H1 (cell line): ENCODE measurements around the gene SOX12. TPM values are rescaled to one million over a fixed set of nuclear protein-coding genes. Genes with fewer than 3 reads are reported as not detected.

ENCODE experiments used
- CTCF ChIA-PET: fragments of 300-600 bp; sonication (Branson Sonifier 250); formaldehyde crosslinking; loops from one replicate; lab custom pipeline; 2021; ENCODE audit not compliant: partially characterized antibody; lab: Charles Lee
- POLR2A ChIA-PET: fragments of 300-600 bp; sonication (Branson Sonifier 250); formaldehyde crosslinking; loops from one replicate; lab custom pipeline; 2021; ENCODE audit warnings: inconsistent platforms; ENCODE audit not compliant: partially characterized antibody; lab: Charles Lee
- DNase-seq, 2 experiments: peaks; one replicate each; pipeline versions ENCODE4 v3.0.0 to v3.0.0-alpha.2; 2010 to 2022; ENCODE audit warnings: low spot score in 2 of 2, low read depth in 1 of 2, mixed read lengths in 1 of 2
- FAIRE-seq: peaks from 2 replicates; lab custom pipeline; 2011; peaks lifted over from hg19 to GRCh38; lab: Jason Lieb, UNC
- H2AFZ ChIP-seq: 2 replicates; pipeline ENCODE4 v1.8.1; 2012; ENCODE audit warnings: low read length, inconsistent platforms
- H2AK5ac ChIP-seq: 2 replicates; pipeline ENCODE4 v1.6.1; 2013; ENCODE audit warnings: low read depth, low read length
- H2BK120ac ChIP-seq: replicated peaks from 2 replicates; pipeline ENCODE3; 2013; ENCODE audit warnings: low read depth, low read length, inconsistent platforms
- H2BK12ac ChIP-seq: 2 replicates; pipeline ENCODE4 v1.6.1; 2013; ENCODE audit warnings: low read depth, low read length
- H2BK15ac ChIP-seq: 2 replicates; pipeline ENCODE4 v1.6.1; 2013; ENCODE audit warnings: low read length
- H2BK20ac ChIP-seq: 2 replicates; pipeline ENCODE4 v1.6.1; 2013; ENCODE audit warnings: low read length
- H2BK5ac ChIP-seq: 2 replicates; pipeline ENCODE4 v1.6.1; 2013; ENCODE audit warnings: low read depth, low read length
- H3K14ac ChIP-seq: 2 replicates; pipeline ENCODE4 v1.6.1; 2013; ENCODE audit warnings: inconsistent platforms; ENCODE audit not compliant: insufficient read length
- H3K18ac ChIP-seq: 2 replicates; pipeline ENCODE4 v1.6.1; 2013; ENCODE audit warnings: low read length; ENCODE audit errors: extremely low read depth
- H3K23ac ChIP-seq: 2 replicates; pipeline ENCODE4 v1.6.1; 2013; ENCODE audit warnings: inconsistent platforms; ENCODE audit not compliant: insufficient read length
- H3K23me2 ChIP-seq: 2 replicates; pipeline ENCODE4 v1.6.1; 2013; ENCODE audit warnings: low read depth, low read length
- H3K27ac ChIP-seq: 2 replicates; pipeline ENCODE4 v1.6.1; 2011; ENCODE audit warnings: low read depth, low read length, inconsistent platforms
- H3K27me3 ChIP-seq, 4 experiments: replicated peaks in 1 of 4; 1 replicate in 1 of 4; 2 replicates in 3 of 4; pipeline versions ENCODE4 v1.6.1 to v1.8.1; 2011 to 2013; ENCODE audit warnings: low read length in 3 of 4, mild to moderate bottlenecking in 3 of 4, inconsistent platforms in 2 of 4, mixed read lengths in 2 of 4, moderate library complexity in 1 of 4; ENCODE audit not compliant: control insufficient read depth in 3 of 4, insufficient read depth in 3 of 4; ENCODE audit errors: extremely low read depth in 1 of 4
- H3K36me3 ChIP-seq, 4 experiments: 2 replicates each; pipeline versions ENCODE4 v1.6.1 to v1.8.1; 2011 to 2013; ENCODE audit warnings: mild to moderate bottlenecking in 4 of 4, low read length in 3 of 4, moderate library complexity in 2 of 4, control low read depth in 1 of 4, inconsistent platforms in 1 of 4; ENCODE audit not compliant: insufficient read depth in 4 of 4, control insufficient read depth in 2 of 4
- H3K4ac ChIP-seq: replicated peaks from 2 replicates; pipeline ENCODE3; 2013; ENCODE audit warnings: low read length, low read depth, mixed read lengths, inconsistent platforms; ENCODE audit not compliant: insufficient read length
- H3K4me1 ChIP-seq, 4 experiments: replicated peaks in 1 of 4; 1 replicate in 1 of 4; 2 replicates in 3 of 4; pipeline versions ENCODE4 v1.6.1 to v1.8.1; 2011 to 2013; ENCODE audit warnings: low read length in 3 of 4, inconsistent platforms in 2 of 4, mixed read lengths in 1 of 4; ENCODE audit not compliant: insufficient read depth in 4 of 4, control insufficient read depth in 3 of 4
- H3K4me2 ChIP-seq, 2 experiments: 2 replicates each; pipeline versions ENCODE4 v1.6.1 to v1.8.1; 2011 to 2013; ENCODE audit warnings: low read depth in 2 of 2, low read length in 2 of 2, control low read depth in 1 of 2, inconsistent platforms in 1 of 2, mild to moderate bottlenecking in 1 of 2; ENCODE audit not compliant: insufficient read depth in 1 of 2
- H3K4me3 ChIP-seq, 4 experiments: fragments of 200-600, 300-600 bp in 1 of 4; sonication (generic), shearing (Covaris generic), sonication (Bioruptor Twin) in 1 of 4; 2 replicates each; pipeline versions ENCODE4 v1.5.1 to v1.8.1; 2011 to 2016; ENCODE audit warnings: low read length in 4 of 4, low read depth in 3 of 4, control low read depth in 2 of 4, inconsistent platforms in 2 of 4, mild to moderate bottlenecking in 2 of 4, mixed read lengths in 1 of 4, moderate library complexity in 1 of 4; ENCODE audit not compliant: insufficient read depth in 2 of 4; ENCODE audit errors: extremely low read depth in 1 of 4
- H3K56ac ChIP-seq: replicated peaks from 2 replicates; pipeline ENCODE3; 2013; ENCODE audit warnings: low read depth, mild to moderate bottlenecking, mixed read lengths, low read length, inconsistent platforms; ENCODE audit not compliant: insufficient read length
- H3K79me1 ChIP-seq: 2 replicates; pipeline ENCODE4 v1.6.1; 2013; ENCODE audit warnings: low read depth, low read length, control low read depth
- H3K79me2 ChIP-seq, 2 experiments: 2 replicates each; pipeline versions ENCODE4 v1.6.1 to v1.8.1; 2012 to 2013; ENCODE audit warnings: low read length in 2 of 2, mild to moderate bottlenecking in 2 of 2, inconsistent platforms in 1 of 2; ENCODE audit not compliant: insufficient read depth in 2 of 2, control insufficient read depth in 1 of 2
- H3K9ac ChIP-seq, 4 experiments: replicated peaks in 1 of 4; 1 replicate in 1 of 4; 2 replicates in 3 of 4; pipeline versions ENCODE4 v1.6.1 to v1.8.1; 2011 to 2013; ENCODE audit warnings: low read depth in 3 of 4, low read length in 3 of 4, control low read depth in 2 of 4, mild to moderate bottlenecking in 2 of 4, moderate library complexity in 2 of 4, inconsistent platforms in 1 of 4; ENCODE audit errors: extremely low read depth in 1 of 4
- H3K9me3 ChIP-seq, 2 experiments: 2 replicates each; pipeline versions ENCODE4 v1.6.1 to v1.8.1; 2012 to 2013; ENCODE audit warnings: mild to moderate bottlenecking in 2 of 2, moderate library complexity in 2 of 2, control low read depth in 1 of 2, inconsistent platforms in 1 of 2, low read depth in 1 of 2, low read length in 1 of 2, mixed read lengths in 1 of 2; ENCODE audit not compliant: insufficient read depth in 2 of 2
- H4K20me1 ChIP-seq, 2 experiments: replicated peaks in 1 of 2; 2 replicates each; pipeline versions ENCODE3 to v1.8.1; 2011 to 2013; ENCODE audit warnings: inconsistent platforms in 2 of 2, low read length in 2 of 2, mild to moderate bottlenecking in 1 of 2; ENCODE audit not compliant: insufficient read depth in 2 of 2, control insufficient read depth in 1 of 2
- H4K5ac ChIP-seq: 2 replicates; pipeline ENCODE4 v1.6.1; 2013; ENCODE audit warnings: low read length, low read depth, mixed read lengths, inconsistent platforms; ENCODE audit not compliant: insufficient read length
- H4K8ac ChIP-seq: 2 replicates; pipeline ENCODE4 v1.8.0; 2013; ENCODE audit warnings: mild to moderate bottlenecking, moderate library complexity, low read length, inconsistent platforms; ENCODE audit not compliant: insufficient read depth; ENCODE audit errors: extremely low read depth
- H4K91ac ChIP-seq: replicated peaks from 2 replicates; pipeline ENCODE3; 2013; ENCODE audit warnings: low read length, mixed read lengths, inconsistent platforms; ENCODE audit not compliant: insufficient read length
- ATF2 ChIP-seq: IDR thresholded peaks from 2 replicates; pipeline ENCODE4 v1.6.1; 2012; ENCODE audit warnings: low read length, inconsistent platforms
- ATF3 ChIP-seq: IDR thresholded peaks from 2 replicates; pipeline ENCODE4 v1.6.1; 2011; ENCODE audit warnings: low read depth, mild to moderate bottlenecking, low read length; ENCODE audit not compliant: insufficient read depth
- EP300 ChIP-seq, 2 experiments: IDR thresholded peaks; 1 replicate in 1 of 2; 2 replicates in 1 of 2; pipeline ENCODE4 v1.6.1; 2011 to 2012; ENCODE audit warnings: low read depth in 2 of 2, low read length in 2 of 2, mild to moderate bottlenecking in 2 of 2, borderline replicate concordance in 1 of 2, inconsistent platforms in 1 of 2, moderate library complexity in 1 of 2
- KDM1A ChIP-seq: fragments of 200-600, 300-600 bp; sonication (generic); IDR thresholded peaks from 2 replicates; pipeline ENCODE4 v1.7.1; 2016; ENCODE audit warnings: mild to moderate bottlenecking, low read length, borderline replicate concordance
- SAP30 ChIP-seq: fragments of 300-600 bp; sonication (generic); IDR thresholded peaks from 2 replicates; pipeline ENCODE4 v1.7.1; 2012; ENCODE audit warnings: low read length, moderate library complexity, mild to moderate bottlenecking, inconsistent platforms; ENCODE audit not compliant: insufficient read depth, insufficient replicate concordance
- SRF ChIP-seq: IDR thresholded peaks from 2 replicates; pipeline ENCODE4 v1.6.1; 2011; ENCODE audit warnings: mild to moderate bottlenecking, low read depth, low read length, moderate library complexity
- TEAD4 ChIP-seq: IDR thresholded peaks from 2 replicates; pipeline ENCODE4 v1.6.1; 2012; ENCODE audit warnings: low read depth, low read length, inconsistent platforms, mixed read lengths
- polyA plus RNA-seq, 7 experiments: library from polyadenylated mRNA; depleted of rRNA in 3 of 7; stranded (reverse) in 5 of 7; unstranded in 2 of 7; fragments of >200 nt in 5 of 7; fragments of 200-250 nt in 2 of 7; gene quantifications; 1 replicate in 5 of 7; 2 replicates in 1 of 7; 4 replicates in 1 of 7; pipeline versions ENCODE4 v1.2.1 to v1.2.3, GENCODE V29; 2011 to 2013; ENCODE audit warnings: missing spikeins in 2 of 7, mixed read lengths in 2 of 7
- total RNA-seq: library from RNA; stranded (reverse); fragmentation: NEBNext Ultra II Directional; extraction: Animal tissue kit (Norgen Biotek cat#: 25700); gene quantifications from 2 replicates; pipeline ENCODE4 v1.2.1, GENCODE V29; 2021

SOX12 gene
- total and polyA plus RNA-seq, 2 of the 8 experiments (the other 6 are each of a cell fraction or from before 2014, with no cell fraction given) = 6.4 to 63.0 TPM

GRCh38 chr20:313948-314347 is 11.4 kb upstream of the SOX12 start:
- Histone ChIP-seq H2AK5ac (no peak overlapping the region), H3K36me3 (no peaks in the 10 kb centered on the region), H3K4me3 (no peak overlapping the region), H4K8ac (no peak overlapping the region), H2AFZ (no peak overlapping the region), H3K56ac (no peak overlapping the region), H3K4me1 (peaks cover 1 to 6% (median 2%) of the 10 kb centered on the region in 4 experiments; a peak in 6 of 7 replicates), H4K91ac (no peak overlapping the region), H2BK120ac (no peak overlapping the region), H3K9me3 (no peaks in the 10 kb centered on the region), H2BK20ac (no peak overlapping the region), H2BK5ac (no peak overlapping the region), H4K20me1 (no peaks in the 10 kb centered on the region), H2BK12ac (no peak overlapping the region), H3K23me2 (peaks cover 4% of the 10 kb centered on the region), H3K27ac (no peak overlapping the region), H3K27me3 (no peaks in the 10 kb centered on the region), H3K18ac (no peak overlapping the region), H3K4me2 (no peak overlapping the region), H3K23ac (no peak overlapping the region), H3K9ac (no peak overlapping the region), H3K79me2 (no peaks in the 10 kb centered on the region), H3K79me1 (no peaks in the 10 kb centered on the region), H3K14ac (no peak overlapping the region), H4K5ac (no peak overlapping the region), H3K4ac (no peak overlapping the region), H2BK15ac (no peak overlapping the region)
- ChIA-PET POLR2A (interaction anchor here (2.0 kb wide), 1 partner anchor 11 kb away, joined by 10 read pairs; the partner anchor contains the start of gene SOX12), CTCF (interaction anchor here (2.4 kb wide), 1 partner anchor 18 kb away, joined by 7 read pairs; no protein-coding TSS in a partner anchor)
- FAIRE-seq = no peak
- no peak for DNase-seq
- TF ChIP-seq SRF (no peak), SAP30 (no peak), ATF3 (no peak), ATF2 (no peak), EP300 (IDR thresholded peaks at IDR 0.05; ENCODE audit: borderline replicate concordance in 1 of 2, low read depth in 2 of 2, low read length in 2 of 2) (no peak), TEAD4 (no peak), KDM1A (no peak)
